ENCODE measurements around the gene FRYL.

Gene FRYL

GRCh38 chr4:48795108-48795507, 15.0 kb upstream of the FRYL start:
- H3K4me3 ChIP-seq (ENCODE audit: low read length): no peak overlapping the region
- no peak for DNase-seq (ENCODE audit: low read depth)
- no peak for TF ChIP-seq CTCF (conservative IDR thresholded peaks at IDR 0.05; ENCODE audit: low read depth, low read length)

GRCh38 chr4:48792348-48793006, 12.4 kb upstream of the FRYL start:
- DNase-seq (ENCODE audit: low read depth): no peak
- no peak for TF ChIP-seq CTCF (conservative IDR thresholded peaks at IDR 0.05; ENCODE audit: low read depth, low read length)
- H3K4me3 ChIP-seq (ENCODE audit: low read length): no peak overlapping the region

GRCh38 chr4:48791313-48791712, 11.2 kb upstream of the FRYL start:
- no peak overlapping the region for H3K4me3 ChIP-seq (ENCODE audit: low read length)
- DNase-seq (ENCODE audit: low read depth): no peak
- TF ChIP-seq CTCF (conservative IDR thresholded peaks at IDR 0.05; ENCODE audit: low read depth, low read length): no peak

- no peak for DNase-seq (ENCODE audit: low read depth)
- H3K4me3 ChIP-seq (ENCODE audit: low read length): no peak overlapping the region
- no peak for TF ChIP-seq CTCF (conservative IDR thresholded peaks at IDR 0.05; ENCODE audit: low read depth, low read length)
These were observed 10.5 kb upstream of the FRYL start for GRCh38 chr4:48790561-48790960.

GRCh38 chr4:48787056-48787455, 7.0 kb upstream of the FRYL start:
- no peak for DNase-seq (ENCODE audit: low read depth)
- H3K4me3 ChIP-seq (ENCODE audit: low read length): no peak overlapping the region
- TF ChIP-seq CTCF (conservative IDR thresholded peaks at IDR 0.05; ENCODE audit: low read depth, low read length): no peak

GRCh38 chr4:48786549-48786948, 6.5 kb upstream of the FRYL start:
- TF ChIP-seq CTCF (conservative IDR thresholded peaks at IDR 0.05; ENCODE audit: low read depth, low read length): no peak
- no peak for DNase-seq (ENCODE audit: low read depth)
- no peak overlapping the region for H3K4me3 ChIP-seq (ENCODE audit: low read length)

- no peak overlapping the region for H3K4me3 ChIP-seq (ENCODE audit: low read length)
- no peak for TF ChIP-seq CTCF (conservative IDR thresholded peaks at IDR 0.05; ENCODE audit: low read depth, low read length)
- no peak for DNase-seq (ENCODE audit: low read depth)
These were observed 5.2 kb upstream of the FRYL start for GRCh38 chr4:48785302-48785701.

Data from retinal pigment epithelial cell (primary cell).